Urothelium cell line (cell line): ENCODE results near the gene OR51B2.
A peak's percentile ranks its signal among the peaks of the same experiment; 100 is the strongest.

Source experiments
- DNase-seq: peaks from one replicate; pipeline ENCODE4 v3.0.0; 2011; ENCODE audit warnings: low spot score, mixed read lengths
- FAIRE-seq: peaks from 2 replicates; lab custom pipeline; 2011; peaks lifted over from hg19 to GRCh38; lab: Jason Lieb, UNC

Gene OR51B2

GRCh38 chr11:5284637-5285036, 39.5 kb downstream of the OR51B2 start:
- DNase-seq (no peak), FAIRE-seq (no peak)

GRCh38 chr11:5283882-5284281, 40.2 kb downstream of the OR51B2 start:
- no peak for DNase-seq

GRCh38 chr11:5283086-5283485, 41.0 kb downstream of the OR51B2 start:
- DNase-seq: no peak
- FAIRE-seq: no peak

More at GRCh38 chr11:5283882-5284281, 40.2 kb downstream of the OR51B2 start:
- no peak for FAIRE-seq

- FAIRE-seq (no peak), DNase-seq (no peak)
These were observed 41.5 kb downstream of the OR51B2 start for GRCh38 chr11:5282628-5283027.

- FAIRE-seq: no peak
- DNase-seq: no peak
These were observed 42.5 kb downstream of the OR51B2 start for GRCh38 chr11:5281596-5281995.

- FAIRE-seq (peak; percentile 77), DNase-seq (peak; percentile 90)
These were observed 43.5 kb downstream of the OR51B2 start for GRCh38 chr11:5280582-5281102.

- no peak for DNase-seq
- no peak for FAIRE-seq
These were observed 44.5 kb downstream of the OR51B2 start for GRCh38 chr11:5279471-5280090.

GRCh38 chr11:5277807-5278382, 46.2 kb downstream of the OR51B2 start:
- DNase-seq: no peak
- FAIRE-seq: no peak

- no peak for DNase-seq
- FAIRE-seq: no peak
These were observed 47.4 kb downstream of the OR51B2 start for GRCh38 chr11:5276697-5277096.

- no peak for DNase-seq
- FAIRE-seq: no peak
These were observed 48.6 kb downstream of the OR51B2 start for GRCh38 chr11:5275369-5276110.

- DNase-seq: no peak
- FAIRE-seq: no peak
These were observed 49.7 kb downstream of the OR51B2 start for GRCh38 chr11:5274395-5274794.
